Thymus (tissue), 11 donors: ENCODE results near the gene UBC. TPM values are rescaled to one million over a fixed set of nuclear protein-coding genes. Genes with fewer than 3 reads are reported as not detected.

Experiments used
- DNase-seq, 9 donors: peaks; one replicate each; pipeline ENCODE4 v3.0.0-alpha.2; 2013; ENCODE audit warnings: low spot score in 9 of 9, low read depth in 6 of 9, missing footprints in 1 of 9
- H3K27ac ChIP-seq, 2 donors: one replicate each; pipeline ENCODE4 v1.5.1; 2013; ENCODE audit warnings: control low read depth in 1 of 2, low read depth in 1 of 2, low read length in 1 of 2, mild to moderate bottlenecking in 1 of 2, moderate library complexity in 1 of 2
- H3K27me3 ChIP-seq, 2 donors: one replicate each; pipeline ENCODE4 v1.5.1; 2013; ENCODE audit warnings: low read length in 1 of 2; ENCODE audit not compliant: control insufficient read depth in 2 of 2, insufficient read depth in 1 of 2
- H3K36me3 ChIP-seq, 2 donors: one replicate each; pipeline ENCODE4 v1.5.1; 2013; ENCODE audit warnings: low read length in 1 of 2, mild to moderate bottlenecking in 1 of 2, moderate library complexity in 1 of 2; ENCODE audit not compliant: control insufficient read depth in 2 of 2, insufficient read depth in 2 of 2
- H3K4me1 ChIP-seq, 2 donors: one replicate each; pipeline ENCODE4 v1.5.1; 2013; ENCODE audit warnings: low read length in 2 of 2; ENCODE audit not compliant: control insufficient read depth in 2 of 2, insufficient read depth in 2 of 2
- H3K4me3 ChIP-seq, 2 donors: one replicate each; pipeline ENCODE4 v1.5.1; 2013; ENCODE audit warnings: low read length in 2 of 2, control low read depth in 1 of 2, mild to moderate bottlenecking in 1 of 2
- H3K9me3 ChIP-seq, 2 donors: one replicate each; pipeline ENCODE4 v1.5.1; 2013; ENCODE audit warnings: low read length in 1 of 2, mild to moderate bottlenecking in 1 of 2; ENCODE audit not compliant: control insufficient read depth in 2 of 2, insufficient read depth in 1 of 2
- WGBS: extraction: QIAGEN DNeasy Blood & Tissue Kit; methylation state at CpG from one replicate; pipeline ENCODE4 v1.1.7; 2013; 5-methylcytosine and 5-hydroxymethylcytosine counted together
- polyA plus RNA-seq: library from polyadenylated mRNA; stranded (reverse); fragments of 200-250 nt; gene quantifications from one replicate; pipeline ENCODE4 v1.2.3, GENCODE V29; 2013
- total RNA-seq: library from RNA; stranded (reverse); fragments of 120-200 nt; gene quantifications from one replicate; pipeline ENCODE4 v1.2.4, GENCODE V29; 2013
- donor health status: healthy.

Gene UBC
- total and polyA plus RNA-seq, 2 donors: 824 to 1,037 TPM

DNA sequence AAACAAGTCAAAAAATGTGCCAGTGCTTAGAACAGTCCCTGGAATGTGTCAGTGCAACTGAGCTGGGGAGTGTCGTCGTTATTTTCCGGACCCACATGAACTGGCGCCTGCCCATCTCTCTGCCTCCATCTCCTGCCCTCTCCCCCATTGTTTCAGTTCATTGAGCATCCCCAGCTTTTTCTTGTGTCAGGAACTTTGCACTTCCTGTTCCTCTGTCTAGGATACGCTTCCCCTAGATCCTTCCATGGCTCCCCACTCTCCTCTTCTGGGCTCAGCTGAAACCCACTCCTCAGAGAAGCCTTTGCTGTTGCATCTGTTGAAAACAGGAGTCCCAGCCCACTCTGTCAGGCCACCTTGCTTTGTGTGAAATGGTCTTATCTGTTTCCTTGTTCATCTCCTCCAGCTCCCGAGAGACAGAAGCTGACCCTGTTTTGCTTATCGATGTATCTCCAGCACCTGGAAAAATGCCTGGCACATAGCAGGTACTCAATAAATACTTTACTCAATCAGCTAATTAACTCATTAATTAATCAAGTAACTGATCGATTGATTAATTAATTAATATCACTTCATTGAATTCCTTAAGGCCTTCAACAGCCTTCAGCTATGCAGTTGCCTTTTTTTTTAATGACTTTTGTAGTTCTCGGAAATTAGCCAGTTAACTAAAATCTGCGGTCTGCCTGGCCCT is 48.1 kb downstream of the UBC start:
- Histone ChIP-seq H3K4me1 (peaks cover 15 to 44% of the 10 kb centered on the region in 2 donors), H3K4me3 (no peak overlapping the region), H3K27me3 (peaks cover 0 to 12% of the 10 kb centered on the region in 2 donors), H3K36me3 (no peaks in the 10 kb centered on the region), H3K9me3 (peaks cover 0 to 8% of the 10 kb centered on the region in 2 donors), H3K27ac (no peak overlapping the region)
- no peak for DNase-seq
- whole genome bisulfite sequencing: 98% methylated on average over 10 of the region's 10 CpGs

DNA sequence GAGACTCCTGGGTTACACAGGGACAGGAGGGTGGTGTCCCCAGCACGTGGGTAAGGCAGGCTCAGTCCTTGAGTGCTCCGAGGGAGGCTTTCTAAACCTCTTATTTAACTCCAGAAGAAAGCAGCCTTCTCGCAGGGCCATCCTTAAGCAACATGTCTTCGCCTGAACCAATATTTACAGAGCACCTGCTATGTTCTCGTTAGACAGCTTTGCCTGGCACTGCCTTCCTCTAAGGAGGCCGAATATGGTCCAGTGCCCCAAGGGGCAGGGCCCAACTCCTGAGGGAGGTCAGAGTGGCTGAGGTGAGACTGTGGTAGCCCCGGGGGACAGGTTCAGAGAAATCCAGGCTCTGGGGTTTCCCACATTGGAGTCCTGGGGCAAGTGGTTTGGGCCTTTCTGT is 48.7 kb downstream of the UBC start:
- Histone ChIP-seq H3K27me3 (peaks cover 0 to 12% of the 10 kb centered on the region in 2 donors), H3K4me1 (peaks cover 15 to 44% of the 10 kb centered on the region in 2 donors), H3K9me3 (peaks cover 0 to 8% of the 10 kb centered on the region in 2 donors), H3K36me3 (no peaks in the 10 kb centered on the region), H3K4me3 (no peak overlapping the region), H3K27ac (no peak overlapping the region)
- 88% methylated on average over 7 of the region's 7 CpGs for WGBS
- DNase-seq: no peak

DNA sequence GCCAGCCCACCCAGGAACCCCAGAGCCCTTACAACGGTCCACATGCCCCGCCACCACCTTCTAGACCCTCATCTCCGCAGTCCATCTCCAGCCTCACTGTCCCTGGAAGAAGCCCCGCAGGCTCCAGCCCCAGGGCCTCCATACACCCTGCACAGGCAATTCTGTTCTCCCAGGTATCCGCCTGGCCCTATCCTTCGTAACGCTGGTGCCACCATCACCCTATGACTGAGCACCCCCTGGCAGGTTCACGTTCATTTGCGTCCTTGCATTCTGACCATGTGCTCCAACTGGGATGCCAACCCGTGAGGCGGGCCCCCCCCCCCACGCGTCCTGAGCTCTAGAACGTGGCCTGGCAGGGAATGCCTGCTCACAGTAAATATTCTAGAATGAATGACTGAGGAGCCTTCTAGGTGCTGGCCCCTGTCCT is 50.1 kb downstream of the UBC start:
- H3K4me1 ChIP-seq: peaks cover 12 to 36% of the 10 kb centered on the region in 2 donors

DNA sequence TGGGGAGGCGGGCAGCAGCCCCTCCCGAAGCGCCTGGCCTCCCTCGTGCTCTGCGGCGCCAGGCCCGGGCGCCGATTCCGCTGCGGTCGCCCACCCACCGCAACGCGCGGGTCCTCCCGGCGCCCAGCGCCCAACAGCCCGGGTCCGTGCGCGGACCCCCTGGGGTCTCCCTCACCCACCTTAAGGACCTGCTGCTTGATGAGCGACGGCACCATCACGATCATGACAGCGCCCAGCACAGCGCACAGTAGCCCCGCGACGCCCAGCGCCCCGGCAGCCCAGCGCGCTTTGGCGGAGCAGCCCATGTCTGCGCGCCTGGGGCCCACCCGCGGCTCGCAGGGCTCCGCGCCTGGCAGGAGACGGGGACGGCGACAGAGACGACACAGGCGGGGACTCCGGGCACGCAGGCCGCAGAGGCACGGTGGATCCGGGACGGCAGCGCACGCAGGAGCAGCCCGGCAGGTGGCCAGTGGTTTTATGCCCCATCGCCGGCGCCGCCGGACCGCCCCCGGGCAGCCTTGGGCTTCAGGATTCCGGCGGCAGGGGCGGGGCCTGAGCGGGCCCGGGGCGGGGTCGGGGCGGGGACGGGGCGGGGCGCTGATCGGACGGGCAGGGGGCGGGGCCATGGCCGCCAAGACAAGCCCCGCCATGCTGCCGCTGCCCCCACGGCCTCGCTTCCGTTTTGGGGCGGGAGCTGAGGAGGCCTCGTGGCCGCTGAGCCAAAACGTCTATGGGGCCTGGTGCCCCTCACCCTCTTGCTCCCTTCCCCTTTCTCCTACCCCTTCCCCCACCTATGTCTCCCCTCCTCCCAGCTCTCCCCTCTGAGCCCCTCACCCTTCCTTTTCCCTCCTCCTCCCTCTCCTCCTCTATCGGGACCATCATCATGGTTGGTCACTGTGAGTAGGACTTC is 50.8 kb downstream of the UBC start, which contains the start of gene SCARB1:
TSS of gene SCARB1 (minus strand) at position 449 of the 910 bp plus-strand sequence. CDS start at position 305, 144 bp downstream.
- Histone ChIP-seq H3K4me1 (peaks cover 9 to 29% of the 10 kb centered on the region in 2 donors), H3K27ac (no peak within 1 kb of the TSS), H3K36me3 (no peaks in the 10 kb centered on the region), H3K27me3 (peaks cover 0 to 7% of the 10 kb centered on the region in 2 donors), H3K9me3 (peaks cover 0 to 8% of the 10 kb centered on the region in 2 donors), H3K4me3 (peak within 1 kb of the TSS; percentile 49 to 82)
- peak in 6 of 9 donors; percentile 60 to 85 (median 72) for DNase-seq
- WGBS: 2% methylated on average over 89 of the region's 89 CpGs

More for the DNA sequence above, 50.1 kb downstream of the UBC start:
- H3K27ac ChIP-seq: no peak overlapping the region
- H3K36me3 ChIP-seq: no peaks in the 10 kb centered on the region
- peaks cover 0 to 8% of the 10 kb centered on the region in 2 donors for H3K9me3 ChIP-seq
- H3K27me3 ChIP-seq: peaks cover 0 to 12% of the 10 kb centered on the region in 2 donors
- H3K4me3 ChIP-seq: peak overlapping the region; percentile 44 to 82
- 96% methylated on average over 14 of the region's 14 CpGs for WGBS
- no peak for DNase-seq

DNA sequence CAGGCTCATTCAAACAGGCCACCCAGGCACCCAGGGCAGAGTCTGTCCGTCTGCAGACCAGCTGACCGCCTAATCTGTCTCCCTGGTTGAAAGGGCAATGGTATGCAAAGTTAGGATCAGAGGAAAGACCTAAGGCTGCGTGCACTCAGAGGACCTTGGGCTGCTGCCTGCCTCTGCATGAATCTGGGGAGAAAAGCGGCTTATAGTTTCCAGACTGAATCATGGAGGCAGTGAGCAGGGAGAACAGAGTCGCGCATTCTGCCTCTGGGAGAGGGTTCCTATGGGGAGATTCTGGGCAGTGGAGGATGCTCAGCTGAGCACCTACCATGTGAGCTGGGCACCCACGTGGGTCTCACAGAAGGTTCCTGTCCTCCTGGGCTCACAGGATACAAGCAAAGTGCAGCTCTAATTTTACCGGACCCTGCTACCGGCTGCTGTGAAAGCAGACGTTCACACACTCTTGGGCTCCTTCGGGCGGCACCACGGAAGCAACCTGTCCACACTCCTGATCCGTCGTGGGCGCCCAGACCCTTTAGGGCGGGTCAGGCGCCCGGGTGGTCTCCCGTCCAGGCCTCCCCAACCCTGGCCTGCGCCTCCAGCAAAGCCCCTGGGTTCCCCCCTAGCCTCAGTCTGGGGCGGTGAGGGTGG is 51.6 kb downstream of the UBC start:
- no peak overlapping the region for H3K27ac ChIP-seq
- H3K9me3 ChIP-seq: peaks cover 0 to 12% of the 10 kb centered on the region in 2 donors
- 26% methylated on average over 22 of the region's 22 CpGs for WGBS
- DNase-seq: peak in 1 of 9 donors; percentile 37
- H3K27me3 ChIP-seq: peaks cover 0 to 7% of the 10 kb centered on the region in 2 donors
- peak overlapping the region; percentile 49 to 82 for H3K4me3 ChIP-seq
- peaks cover 9 to 26% of the 10 kb centered on the region in 2 donors for H3K4me1 ChIP-seq
- no peaks in the 10 kb centered on the region for H3K36me3 ChIP-seq

GRCh38 chr12:124861898-124862676 is 52.4 kb downstream of the UBC start:
- Histone ChIP-seq H3K4me3 (no peak overlapping the region), H3K36me3 (no peaks in the 10 kb centered on the region)

More at GRCh38 chr12:124861898-124862676, 52.4 kb downstream of the UBC start:
- peaks cover 0 to 7% of the 10 kb centered on the region in 2 donors for H3K27me3 ChIP-seq
- WGBS: 95% methylated on average over 8 of the region's 8 CpGs
- peaks cover 0 to 12% of the 10 kb centered on the region in 2 donors for H3K9me3 ChIP-seq
- no peak overlapping the region for H3K27ac ChIP-seq
- no peak for DNase-seq
- H3K4me1 ChIP-seq: peaks cover 9 to 23% of the 10 kb centered on the region in 2 donors

Other genes starting within 250 kb of the UBC start
- 3.2 TPM for gene SCARB1, start 50.8 kb downstream of the UBC start, total RNA-seq
- gene SCARB1, start 50.8 kb downstream of the UBC start, polyA plus RNA-seq: 16.7 TPM
- gene DHX37, start 74.5 kb upstream of the UBC start, total RNA-seq: 7.3 TPM
- gene DHX37, start 74.5 kb upstream of the UBC start, polyA plus RNA-seq: 9.2 TPM
- 8.5 TPM for gene BRI3BP, start 79.0 kb upstream of the UBC start, total RNA-seq
- gene BRI3BP, start 79.0 kb upstream of the UBC start, polyA plus RNA-seq: 2.6 TPM
- gene AACS, start 150.8 kb upstream of the UBC start, total RNA-seq: 10.2 TPM
- 17.0 TPM for gene AACS, start 150.8 kb upstream of the UBC start, polyA plus RNA-seq